ENCODE data around the gene UCK1.

UCK1 gene

DNA sequence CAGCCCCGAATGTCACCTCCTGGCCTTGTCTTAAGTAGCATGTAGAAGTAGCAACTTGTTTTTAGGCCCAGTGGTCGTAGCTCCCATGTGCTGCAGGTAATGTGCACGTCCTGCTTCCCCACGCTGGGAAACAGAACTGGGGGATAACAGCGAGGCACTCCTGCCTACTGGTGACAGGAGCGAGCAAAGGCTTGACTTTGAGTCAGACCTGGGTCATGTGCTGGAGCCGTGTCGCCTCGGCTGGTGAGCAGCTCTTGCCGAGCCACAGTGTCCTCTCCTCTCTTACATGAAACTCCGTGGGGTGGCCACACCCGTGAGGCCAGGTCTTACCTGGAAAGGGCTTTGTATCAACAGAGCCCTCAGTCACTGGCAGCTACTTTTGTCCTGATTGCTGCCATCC, 45.9 kb downstream of the UCK1 start:
- no peak for TF ChIP-seq ZNF274 (IDR thresholded peaks at IDR 0.05; ENCODE audit: low read depth, low read length)

DNA sequence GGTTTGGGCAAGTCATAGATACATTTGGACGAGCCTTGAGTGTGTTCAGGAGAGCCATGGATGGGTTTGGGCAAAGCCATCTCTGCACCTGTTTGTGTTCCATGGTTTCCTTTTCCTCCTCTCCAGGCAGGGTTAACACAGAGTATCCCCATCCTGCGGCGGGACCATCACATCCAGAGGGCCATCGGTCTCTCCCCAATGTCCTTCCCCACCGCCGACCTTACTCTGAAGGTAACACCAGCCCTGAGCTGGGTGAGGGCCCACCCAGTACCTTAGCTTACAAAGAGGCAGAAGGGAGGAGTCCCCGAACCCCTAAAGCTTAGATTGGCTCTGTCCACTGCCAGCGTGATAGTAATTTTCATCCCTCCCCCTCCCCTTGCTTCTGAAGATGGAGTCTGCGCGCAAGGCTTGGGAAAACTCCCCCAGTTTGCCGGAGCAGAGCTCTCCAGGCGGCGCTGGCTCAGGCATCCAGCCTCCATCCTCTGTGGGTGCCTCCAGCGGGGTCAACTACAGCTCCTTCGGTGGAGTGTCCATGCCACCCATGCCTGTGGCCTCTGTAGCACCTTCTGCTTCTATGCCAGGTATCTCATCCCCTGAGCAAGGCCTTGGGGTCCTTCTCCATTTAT, 46.4 kb downstream of the UCK1 start:
- TF ChIP-seq ZNF274 (IDR thresholded peaks at IDR 0.05; ENCODE audit: low read depth, low read length): no peak
- H3K4me3 ChIP-seq (ENCODE audit: low read length): no peak overlapping the region

More for the DNA sequence above, 45.9 kb downstream of the UCK1 start:
- H3K4me3 ChIP-seq (ENCODE audit: low read length): no peak overlapping the region

DNA sequence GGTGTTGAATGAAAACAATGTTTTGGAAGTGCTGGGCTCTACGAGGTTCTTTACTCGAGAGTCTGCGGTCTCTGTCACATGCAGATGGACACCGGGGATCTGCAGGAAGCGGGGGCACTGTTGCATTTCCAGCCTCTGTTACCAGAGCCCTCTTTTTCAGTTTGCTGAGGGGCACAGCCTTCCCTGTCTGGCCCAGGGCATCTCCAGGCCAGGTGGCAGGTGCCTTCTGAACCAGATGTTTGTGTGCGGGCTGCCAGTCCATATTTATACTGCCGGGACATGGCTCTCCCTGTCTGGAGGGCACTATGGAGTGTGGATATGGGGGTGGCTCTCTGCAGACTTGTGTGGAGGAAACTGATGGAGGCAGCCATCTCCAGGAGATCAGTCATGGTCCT, 47.0 kb downstream of the UCK1 start:
- TF ChIP-seq ZNF274 (IDR thresholded peaks at IDR 0.05; ENCODE audit: low read depth, low read length): no peak
- H3K4me3 ChIP-seq (ENCODE audit: low read length): no peak overlapping the region

DNA sequence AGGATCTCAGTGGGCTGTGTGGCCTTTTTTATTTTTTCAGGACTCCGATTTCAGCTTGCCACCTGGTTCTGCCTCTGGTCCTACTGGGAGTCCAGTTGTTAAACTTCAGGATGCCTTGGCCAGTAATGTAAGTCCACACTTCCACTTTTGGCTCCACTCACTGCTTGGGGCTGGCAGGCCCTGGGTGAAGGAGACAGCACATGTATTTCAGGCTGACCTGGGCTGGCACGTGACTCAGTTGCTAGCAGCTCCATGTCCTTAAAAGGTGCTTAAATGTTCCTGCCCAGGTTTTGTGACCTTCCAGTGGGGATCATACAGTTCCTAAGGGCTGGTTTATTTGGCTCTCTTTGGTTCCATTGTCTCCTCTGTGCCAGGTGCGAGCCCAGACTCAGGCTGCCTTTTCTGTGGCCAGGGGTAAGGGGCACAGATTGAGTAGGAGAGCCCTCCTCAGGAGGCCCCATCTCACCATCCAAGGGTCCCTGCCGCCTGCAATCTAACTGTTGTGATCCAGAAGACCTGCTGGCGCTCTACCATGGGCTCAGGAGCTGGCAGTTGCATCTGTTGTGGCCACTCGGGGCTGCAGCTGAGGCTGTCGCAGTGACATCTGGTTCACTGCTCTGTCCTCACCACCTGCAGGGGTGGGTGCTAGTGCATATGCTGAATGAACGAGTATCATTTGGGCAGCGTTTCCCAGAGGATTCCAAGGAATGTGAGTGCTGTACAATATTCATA, 47.6 kb downstream of the UCK1 start:
- H3K4me3 ChIP-seq (ENCODE audit: low read length): no peak overlapping the region
- TF ChIP-seq ZNF274 (IDR thresholded peaks at IDR 0.05; ENCODE audit: low read depth, low read length): no peak

DNA sequence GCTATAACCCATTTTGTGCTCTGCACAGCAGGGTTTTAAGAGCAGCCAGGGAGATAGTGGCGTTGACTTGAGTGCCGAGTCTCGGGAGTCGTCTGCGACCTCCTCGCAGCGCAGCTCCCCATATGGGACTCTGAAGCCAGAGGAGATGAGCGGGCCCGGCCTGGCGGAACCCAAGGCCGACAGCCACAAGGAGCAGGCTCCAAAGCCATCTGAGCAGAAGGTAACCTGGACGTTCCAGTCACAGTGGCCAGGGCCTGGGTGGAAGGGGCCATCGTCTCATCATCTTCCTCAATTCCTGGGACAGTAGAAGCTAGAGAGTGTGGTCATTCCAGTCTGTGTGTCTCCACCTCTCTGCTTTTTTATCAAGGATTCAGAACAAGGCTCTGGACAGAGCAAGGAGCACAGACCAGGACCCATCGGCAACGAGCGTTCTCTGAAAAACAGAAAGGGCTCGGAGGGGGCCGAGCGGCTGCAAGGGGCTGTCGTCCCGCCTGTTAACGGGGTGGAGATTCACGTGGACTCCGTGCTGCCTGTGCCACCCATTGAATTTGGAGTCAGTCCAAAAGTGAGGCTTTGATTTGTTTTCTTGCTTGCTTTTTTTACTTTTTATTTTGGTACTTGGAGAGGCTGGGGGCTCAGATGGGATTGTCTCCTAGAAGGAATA, 48.6 kb downstream of the UCK1 start:
- H3K4me3 ChIP-seq (ENCODE audit: low read length): no peak overlapping the region
- TF ChIP-seq ZNF274 (IDR thresholded peaks at IDR 0.05; ENCODE audit: low read depth, low read length): no peak

DNA sequence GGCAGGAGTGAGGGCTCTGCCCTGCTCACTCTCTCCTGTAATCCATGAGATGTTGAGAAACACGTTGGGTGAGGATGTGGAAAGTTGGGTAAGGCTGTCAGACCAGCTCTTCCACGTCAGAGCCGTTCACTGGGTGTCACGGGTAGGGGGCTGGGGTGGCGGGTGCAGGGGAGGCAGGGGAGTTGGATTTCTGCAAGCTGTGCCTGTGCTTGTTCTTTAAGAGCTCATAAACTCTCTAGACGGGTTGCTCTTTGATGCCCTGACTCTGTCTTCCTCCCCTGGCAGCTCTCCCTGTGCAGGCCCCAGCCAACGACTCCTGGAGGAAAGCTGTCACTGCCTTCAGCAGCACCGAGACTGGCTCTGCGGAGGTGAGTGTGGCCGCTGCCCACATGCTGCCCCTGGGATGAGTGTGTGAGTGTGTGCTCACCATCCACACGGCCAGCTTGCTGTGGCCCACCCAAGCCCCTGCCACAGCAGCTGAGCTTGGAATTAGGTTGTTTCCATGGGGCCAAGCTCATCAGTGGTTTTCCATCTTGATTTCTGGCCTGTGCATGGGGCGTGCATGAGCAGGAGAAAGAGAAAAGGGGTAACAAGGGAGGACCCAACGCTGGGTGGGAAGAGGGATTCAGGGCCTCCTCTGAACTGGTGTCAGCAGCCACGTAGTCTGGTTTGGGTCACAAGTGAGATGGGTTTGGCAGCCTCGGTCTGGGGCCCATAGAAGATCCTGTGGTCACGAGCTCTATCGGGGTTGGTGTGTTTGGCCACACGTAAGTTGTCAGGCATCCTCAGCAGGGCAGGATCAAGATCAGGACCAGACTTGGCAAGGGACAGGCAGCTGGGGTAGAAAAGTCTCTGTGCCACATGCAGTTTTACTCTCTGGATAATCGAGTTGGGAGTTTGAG, 49.4 kb downstream of the UCK1 start:
- TF ChIP-seq ZNF274 (IDR thresholded peaks at IDR 0.05; ENCODE audit: low read depth, low read length): no peak
- no peak overlapping the region for H3K4me3 ChIP-seq (ENCODE audit: low read length)

DNA sequence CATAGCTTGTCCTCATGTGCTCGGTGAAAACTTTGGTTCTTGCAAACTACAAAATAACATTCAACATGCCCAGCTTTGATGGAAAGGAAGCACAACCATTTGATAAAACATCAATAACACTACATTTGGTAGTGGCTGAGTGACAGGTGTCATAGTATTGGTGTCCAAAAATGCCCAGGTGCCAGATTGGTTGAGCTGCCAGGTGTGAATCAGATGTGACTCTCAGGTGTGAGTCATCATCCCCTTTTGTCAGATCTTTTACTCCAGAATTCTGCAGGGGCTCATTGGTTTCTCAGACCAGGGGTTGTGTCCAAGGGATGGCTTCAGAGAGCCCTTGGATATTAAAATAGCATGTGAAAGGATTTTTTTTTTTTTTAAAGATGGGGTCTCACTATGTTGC, 50.8 kb downstream of the UCK1 start:
- no peak overlapping the region for H3K4me3 ChIP-seq (ENCODE audit: low read length)
- no peak for TF ChIP-seq ZNF274 (IDR thresholded peaks at IDR 0.05; ENCODE audit: low read depth, low read length)

DNA sequence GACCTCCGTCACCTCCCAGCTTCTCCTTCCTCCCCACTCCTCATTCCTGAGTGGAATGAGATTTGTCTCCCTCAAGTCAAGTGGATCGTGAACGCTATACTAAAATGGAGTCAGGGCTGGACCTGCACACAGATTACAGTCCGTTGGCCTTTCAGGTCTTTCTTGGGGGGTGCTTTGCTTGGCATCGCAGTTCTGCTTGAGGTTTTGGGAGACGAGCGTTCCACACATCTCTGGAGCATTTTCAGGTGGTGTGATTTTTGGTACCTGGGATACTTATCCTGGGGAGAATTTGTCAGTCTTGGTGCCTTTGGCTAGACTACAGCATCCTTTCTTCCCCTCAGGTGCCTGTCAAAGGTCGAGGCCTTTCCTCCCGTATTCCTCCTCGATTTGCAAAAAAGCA, 52.2 kb downstream of the UCK1 start:
- no peak overlapping the region for H3K4me3 ChIP-seq (ENCODE audit: low read length)
- no peak for TF ChIP-seq ZNF274 (IDR thresholded peaks at IDR 0.05; ENCODE audit: low read depth, low read length)

DNA sequence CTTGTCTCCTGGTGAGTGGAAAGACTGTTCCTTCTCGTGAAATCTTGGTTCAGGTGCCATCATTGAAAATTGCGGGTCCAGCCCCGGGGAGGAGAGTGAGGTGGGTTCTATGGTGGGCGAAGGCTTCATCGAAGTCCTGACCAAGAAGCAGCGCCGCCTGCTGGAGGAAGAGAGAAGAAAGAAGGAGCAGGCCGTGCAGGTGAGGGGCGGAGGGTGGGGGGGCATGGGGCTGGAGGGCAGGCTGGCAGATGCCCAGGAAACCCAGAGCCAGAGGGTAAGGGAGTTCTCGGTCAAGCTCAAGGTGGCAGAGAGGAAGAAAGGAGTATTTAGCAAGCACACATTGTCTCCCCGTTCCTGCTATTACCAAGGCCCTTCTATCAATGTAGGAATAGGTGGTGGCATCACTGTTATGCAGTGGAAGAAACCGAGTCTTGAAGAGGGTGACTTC, 52.6 kb downstream of the UCK1 start:
- H3K4me3 ChIP-seq (ENCODE audit: low read length): no peak overlapping the region
- TF ChIP-seq ZNF274 (IDR thresholded peaks at IDR 0.05; ENCODE audit: low read depth, low read length): no peak

DNA sequence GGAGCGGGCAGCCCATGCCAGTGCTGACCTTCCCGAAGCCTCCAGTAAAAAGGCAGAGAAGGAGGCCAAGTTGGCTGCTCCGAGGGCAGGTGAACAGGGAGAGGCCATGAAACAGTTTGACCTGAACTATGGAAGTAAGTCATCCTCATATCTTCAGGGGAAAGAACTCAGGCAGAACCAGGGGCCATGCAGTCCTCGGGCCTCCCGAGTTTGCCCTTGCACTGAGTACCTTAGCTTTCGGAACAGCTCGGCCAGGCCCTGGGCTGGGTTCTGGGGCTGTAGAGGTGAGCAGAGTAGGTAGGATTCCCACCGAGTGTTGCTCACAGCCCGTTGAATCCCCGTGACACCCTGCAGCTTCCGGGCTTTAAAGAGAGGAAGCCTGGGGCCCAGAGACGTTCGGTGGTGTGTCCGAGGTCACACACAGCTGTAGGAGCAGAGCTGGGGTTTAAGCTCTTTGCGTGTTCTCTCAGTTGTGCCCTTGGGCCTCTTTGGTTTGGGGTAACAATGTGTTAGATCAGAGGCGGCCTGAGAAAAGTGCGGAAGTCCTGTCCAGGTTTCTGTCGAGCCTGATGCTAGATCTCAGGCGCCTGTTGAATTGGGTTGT, 53.1 kb downstream of the UCK1 start:
- no peak for TF ChIP-seq ZNF274 (IDR thresholded peaks at IDR 0.05; ENCODE audit: low read depth, low read length)
- no peak overlapping the region for H3K4me3 ChIP-seq (ENCODE audit: low read length)

DNA sequence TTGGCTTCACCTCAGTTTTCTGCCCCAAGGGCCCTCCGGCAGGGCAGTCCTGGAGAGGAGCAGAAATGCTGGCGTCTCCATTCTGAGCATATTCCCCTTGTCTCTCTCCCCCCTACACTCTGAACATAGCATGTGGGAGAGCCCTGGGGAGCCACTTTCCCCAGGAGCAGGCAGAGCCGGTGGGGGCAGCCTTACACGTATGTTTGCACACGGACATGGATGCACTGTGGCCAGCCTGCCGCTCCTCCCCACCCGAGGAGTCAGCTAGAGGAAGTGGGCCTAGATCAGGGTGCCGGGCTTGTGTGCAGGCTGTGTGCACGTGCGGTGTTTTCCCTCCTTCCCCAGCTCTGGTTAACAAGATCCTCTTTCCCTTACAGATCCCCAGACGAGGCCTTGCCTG, 53.7 kb downstream of the UCK1 start:
- no peak overlapping the region for H3K4me3 ChIP-seq (ENCODE audit: low read length)
- no peak for TF ChIP-seq ZNF274 (IDR thresholded peaks at IDR 0.05; ENCODE audit: low read depth, low read length)

DNA sequence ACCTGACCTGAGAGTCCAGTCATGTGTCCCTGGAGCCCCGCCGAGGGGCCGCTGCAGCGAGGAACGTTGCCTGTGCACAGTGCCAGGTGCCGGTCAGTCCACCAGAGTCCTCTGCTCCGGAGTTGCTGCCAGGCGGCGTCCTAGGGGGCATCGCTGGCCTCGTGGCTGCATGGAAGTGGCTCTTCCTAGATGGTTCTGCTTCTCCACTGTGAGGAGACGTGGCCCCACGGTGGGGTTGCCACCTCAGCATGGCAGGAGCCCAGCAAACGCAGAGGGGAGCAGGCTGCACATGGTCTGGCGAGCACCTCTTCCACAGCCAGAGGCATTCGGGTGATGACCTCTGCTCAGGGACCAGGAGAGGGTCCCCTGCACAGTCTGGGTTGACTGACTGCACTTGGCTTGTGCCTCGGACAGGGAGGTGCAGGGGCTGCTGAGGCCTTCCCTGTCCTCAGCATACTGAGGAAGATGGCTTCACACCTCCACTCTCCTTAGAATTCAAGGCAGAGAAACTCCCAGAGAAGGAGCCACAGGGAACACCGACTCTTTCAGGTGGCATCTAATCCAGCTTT, 54.2 kb downstream of the UCK1 start:
- TF ChIP-seq ZNF274 (IDR thresholded peaks at IDR 0.05; ENCODE audit: low read depth, low read length): no peak
- H3K4me3 ChIP-seq (ENCODE audit: low read length): no peak overlapping the region

DNA sequence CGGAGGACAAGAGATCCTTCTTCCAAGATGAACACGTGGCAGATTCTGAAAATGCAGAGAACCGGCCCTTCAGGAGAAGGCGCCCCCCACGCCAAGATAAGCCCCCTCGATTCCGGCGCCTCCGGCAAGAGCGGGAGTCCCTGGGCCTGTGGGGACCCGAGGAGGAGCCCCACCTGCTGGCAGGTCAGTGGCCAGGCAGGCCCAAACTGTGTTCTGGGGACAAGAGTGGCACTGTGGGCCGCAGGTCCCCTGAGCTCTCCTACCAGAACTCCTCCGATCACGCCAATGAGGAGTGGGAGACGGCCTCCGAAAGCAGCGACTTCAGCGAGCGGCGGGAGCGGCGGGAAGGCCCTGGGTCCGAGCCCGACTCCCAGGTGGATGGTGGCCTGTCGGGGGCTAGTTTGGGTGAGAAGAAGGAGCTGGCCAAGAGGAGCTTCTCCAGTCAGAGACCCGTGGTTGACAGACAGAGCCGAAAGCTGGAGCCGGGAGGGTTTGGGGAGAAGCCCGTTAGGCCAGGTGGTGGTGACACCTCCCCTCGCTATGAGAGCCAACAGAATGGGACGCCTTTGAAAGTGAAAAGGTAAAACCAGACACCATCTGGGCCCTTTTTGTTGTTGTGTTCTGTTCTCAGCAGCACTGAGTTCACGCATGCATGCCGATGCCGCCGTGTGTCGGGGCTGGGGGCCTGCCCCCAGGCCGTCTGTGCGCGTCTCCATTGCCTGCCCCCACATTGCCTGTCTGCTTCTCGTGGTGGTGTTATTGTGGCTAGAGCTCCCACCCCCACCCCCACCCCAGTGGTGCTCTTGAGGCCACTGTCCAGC, 54.9 kb downstream of the UCK1 start:
- no peak overlapping the region for H3K4me3 ChIP-seq (ENCODE audit: low read length)
- TF ChIP-seq ZNF274 (IDR thresholded peaks at IDR 0.05; ENCODE audit: low read depth, low read length): no peak
